Gastrocnemius medialis (tissue), 4 donors: ENCODE measurements around the gene PAPPA. TPM values are rescaled to one million over a fixed set of nuclear protein-coding genes. Genes with fewer than 3 reads are reported as not detected.

Source experiments
- ATAC-seq, 2 donors: fragments of 150-250 bp; one replicate each; pipeline ENCODE4 v1.9.1; 2016
- DNase-seq, 2 donors: peaks; one replicate each; pipeline ENCODE4 v3.0.0-alpha.2; 2019
- H3K27ac ChIP-seq, 4 donors: fragments of 200-600 bp; sonication (generic); 1 replicate in 1 of 4; 2 replicates in 3 of 4; pipeline ENCODE4 v1.5.1; 2016 to 2018; ENCODE audit warnings: mild to moderate bottlenecking in 2 of 4, moderate library complexity in 1 of 4
- H3K27me3 ChIP-seq, 3 donors: fragments of 200-600 bp; sonication (generic) in 2 of 3; 1 replicate in 1 of 3; 2 replicates in 2 of 3; pipeline versions ENCODE4 v1.5.1 to v1.6.0; 2016 to 2019; ENCODE audit warnings: mild to moderate bottlenecking in 1 of 3, moderate library complexity in 1 of 3
- H3K36me3 ChIP-seq, 2 donors: fragments of 200-600 bp; sonication (generic) in 1 of 2; one replicate each; pipeline ENCODE4 v1.5.1; 2017 to 2018
- H3K4me1 ChIP-seq, 2 donors: fragments of 200-600 bp; sonication (generic) in 1 of 2; one replicate each; pipeline ENCODE4 v1.5.1; 2016 to 2017; ENCODE audit warnings: mild to moderate bottlenecking in 2 of 2
- H3K4me3 ChIP-seq, 4 donors: fragments of 200-600 bp; sonication (generic) in 3 of 4; 1 replicate in 1 of 4; 2 replicates in 3 of 4; pipeline ENCODE4 v1.5.1; 2016 to 2019; ENCODE audit warnings: mild to moderate bottlenecking in 2 of 4
- H3K9me3 ChIP-seq, 3 donors: fragments of 200-600 bp; sonication (generic) in 2 of 3; 1 replicate in 1 of 3; 2 replicates in 2 of 3; pipeline ENCODE4 v1.5.1; 2016 to 2019
- CTCF ChIP-seq, 5 experiments: fragments of 450-650 bp in 3 of 5; fragments of 200-600 bp in 2 of 5; sonication (generic) in 2 of 5; IDR thresholded peaks in 4 of 5; conservative IDR thresholded peaks in 1 of 5; 1 replicate in 4 of 5; 2 replicates in 1 of 5; pipeline ENCODE4 v1.5.1; 2016 to 2019; ENCODE audit warnings: antibody characterized with exemption in 5 of 5, mild to moderate bottlenecking in 3 of 5, moderate library complexity in 3 of 5
- POLR2A ChIP-seq, 2 donors: fragments of 450-650 bp; IDR thresholded peaks; one replicate each; pipeline ENCODE4 v1.6.1; 2017; ENCODE audit warnings: antibody characterized with exemption in 2 of 2, mild to moderate bottlenecking in 2 of 2, moderate library complexity in 2 of 2
- in situ Hi-C, 4 donors: fragments of 200-750 bp; cut with MboI; loops; one replicate each; pipeline versions ENCODE4 v1.15.0 to v1.8.0; 2017; ENCODE audit warnings: low sequenced_read_pairs in 4 of 4
- intact Hi-C: fragments of 100-400 bp; cut with DNase I; formaldehyde crosslinking; loops from one replicate; pipeline ENCODE4 v1.15.1; 2023; ENCODE audit warnings: low total_unique reads
- total RNA-seq, 4 donors: library from RNA; depleted of rRNA; stranded (reverse); fragments of >200 nt; gene quantifications; one replicate each; pipeline versions ENCODE4 v1.1.0 to v1.2.3, GENCODE V29; 2016

PAPPA gene
- total RNA-seq, 4 donors from 2014 or later = 0.56 to 2.1 (median 1.4) TPM

- Histone ChIP-seq H3K4me3 (no peak overlapping the region), H3K4me1 (no peaks in the 10 kb centered on the region), H3K9me3 (no peaks in the 10 kb centered on the region), H3K27ac (no peak overlapping the region), H3K27me3 (no peaks in the 10 kb centered on the region), H3K36me3 (no peaks in the 10 kb centered on the region)
- intact Hi-C loops = no loop called here
- no peak for ATAC-seq
- no peak for DNase-seq
- TF ChIP-seq POLR2A (IDR thresholded peaks at IDR 0.05) (no peak), CTCF (IDR thresholded peaks at IDR 0.05 in 4 of 5, conservative IDR thresholded peaks at IDR 0.05 in 1 of 5) (no peak)
- in situ Hi-C loops = no loop called here
These were observed 252.9 kb downstream of the PAPPA start for GRCh38 chr9:116406469-116406868.

- ATAC-seq = no peak
These were observed 255.5 kb downstream of the PAPPA start for GRCh38 chr9:116409129-116409528.

GRCh38 chr9:116409638-116410037 lies 256.0 kb downstream of the PAPPA start:
- TF ChIP-seq POLR2A (IDR thresholded peaks at IDR 0.05) (no peak), CTCF (IDR thresholded peaks at IDR 0.05 in 4 of 5, conservative IDR thresholded peaks at IDR 0.05 in 1 of 5) (no peak)
- ATAC-seq (no peak), DNase-seq (no peak)
- Histone ChIP-seq H3K27me3 (no peaks in the 10 kb centered on the region), H3K9me3 (no peaks in the 10 kb centered on the region), H3K27ac (no peak overlapping the region), H3K36me3 (no peaks in the 10 kb centered on the region), H3K4me3 (no peak overlapping the region), H3K4me1 (no peaks in the 10 kb centered on the region)
- in situ Hi-C loops = no loop called here
- intact Hi-C loops = no loop called here

More at GRCh38 chr9:116409129-116409528, 255.5 kb downstream of the PAPPA start:
- no peak overlapping the region for H3K27ac ChIP-seq
- no peaks in the 10 kb centered on the region for H3K4me1 ChIP-seq
- in situ Hi-C loops = no loop called here
- no peaks in the 10 kb centered on the region for H3K9me3 ChIP-seq
- no peak for DNase-seq
- no peaks in the 10 kb centered on the region for H3K36me3 ChIP-seq
- H3K4me3 ChIP-seq = no peak overlapping the region
- no peaks in the 10 kb centered on the region for H3K27me3 ChIP-seq
- no peak for TF ChIP-seq POLR2A (IDR thresholded peaks at IDR 0.05)
- no peak for TF ChIP-seq CTCF (IDR thresholded peaks at IDR 0.05 in 4 of 5, conservative IDR thresholded peaks at IDR 0.05 in 1 of 5)
- intact Hi-C loops = no loop called here

- H3K4me3 ChIP-seq = no peak overlapping the region
- H3K36me3 ChIP-seq = no peaks in the 10 kb centered on the region
- no peak overlapping the region for H3K27ac ChIP-seq
- intact Hi-C loops (no loop called here), in situ Hi-C loops (no loop called here)
- ATAC-seq (no peak), DNase-seq (no peak)
- H3K9me3 ChIP-seq = no peaks in the 10 kb centered on the region
- H3K4me1 ChIP-seq = no peaks in the 10 kb centered on the region
- no peak for TF ChIP-seq CTCF (IDR thresholded peaks at IDR 0.05 in 4 of 5, conservative IDR thresholded peaks at IDR 0.05 in 1 of 5)
- no peak for TF ChIP-seq POLR2A (IDR thresholded peaks at IDR 0.05)
- H3K27me3 ChIP-seq = no peaks in the 10 kb centered on the region
These were observed 257.9 kb downstream of the PAPPA start for GRCh38 chr9:116411506-116411905.

GRCh38 chr9:116414374-116414773 lies 260.8 kb downstream of the PAPPA start:
- Histone ChIP-seq H3K36me3 (no peaks in the 10 kb centered on the region), H3K27me3 (no peaks in the 10 kb centered on the region), H3K4me1 (no peaks in the 10 kb centered on the region), H3K9me3 (no peaks in the 10 kb centered on the region), H3K4me3 (no peak overlapping the region), H3K27ac (no peak overlapping the region)
- DNase-seq (no peak), ATAC-seq (no peak)
- TF ChIP-seq POLR2A (IDR thresholded peaks at IDR 0.05) = no peak
- TF ChIP-seq CTCF (IDR thresholded peaks at IDR 0.05 in 4 of 5, conservative IDR thresholded peaks at IDR 0.05 in 1 of 5) = no peak
- intact Hi-C loops = no loop called here
- in situ Hi-C loops = no loop called here
